Fibroblast of the conjunctiva (primary cell): ENCODE results near the gene RAX2.
"Not testable (repeated sequence)": the region's sequence is repeated elsewhere in the genome, so short reads cannot be mapped to it uniquely, and the experiment has no call there.

Experiments used
- DNase-seq: peaks from one replicate; pipeline ENCODE4 v3.0.0-alpha.2; 2010; ENCODE audit warnings: low read depth

The RAX2 gene

GRCh38 chr19:3760871-3761361 is 11.1 kb downstream of the RAX2 start:
- DNase-seq: no peak

- no peak for DNase-seq
Measured at GRCh38 chr19:3759482-3760254, 12.4 kb downstream of the RAX2 start.

GRCh38 chr19:3758297-3758696 is 13.7 kb downstream of the RAX2 start:
- not testable (repeated sequence) for DNase-seq

GRCh38 chr19:3757705-3758104 is 14.3 kb downstream of the RAX2 start:
- not testable (repeated sequence) for DNase-seq

GRCh38 chr19:3753631-3754410 is 18.2 kb downstream of the RAX2 start:
- DNase-seq: no peak

- DNase-seq: no peak
Measured at GRCh38 chr19:3752492-3752891, 19.5 kb downstream of the RAX2 start.

GRCh38 chr19:3751236-3751635 is 20.8 kb downstream of the RAX2 start:
- DNase-seq: no peak

GRCh38 chr19:3750211-3750610 is 21.8 kb downstream of the RAX2 start:
- DNase-seq: no peak

GRCh38 chr19:3748965-3749364 is 23.1 kb downstream of the RAX2 start:
- DNase-seq: no peak

GRCh38 chr19:3746371-3747056 is 25.5 kb downstream of the RAX2 start:
- DNase-seq: no peak

GRCh38 chr19:3745363-3746045 is 26.5 kb downstream of the RAX2 start:
- no peak for DNase-seq

- no peak for DNase-seq
Measured at GRCh38 chr19:3743486-3743885, 28.5 kb downstream of the RAX2 start.

GRCh38 chr19:3740431-3740830 is 31.6 kb downstream of the RAX2 start:
- no peak for DNase-seq

- no peak for DNase-seq
Measured at GRCh38 chr19:3738477-3739220, 33.4 kb downstream of the RAX2 start.

- no peak for DNase-seq
Measured at GRCh38 chr19:3737487-3738205, 34.4 kb downstream of the RAX2 start.

- no peak for DNase-seq
Measured at GRCh38 chr19:3736106-3736724, 35.8 kb downstream of the RAX2 start.

- no peak for DNase-seq
Measured at GRCh38 chr19:3734310-3734600, 37.8 kb downstream of the RAX2 start.

GRCh38 chr19:3733549-3734309 is 38.3 kb downstream of the RAX2 start:
- DNase-seq: no peak

GRCh38 chr19:3732108-3732507 is 39.9 kb downstream of the RAX2 start:
- DNase-seq: no peak
